HG02885 (cell line): ENCODE measurements around the gene EIF3I.

Source experiments
- ATAC-seq: cut with Tn5 transposase; IDR thresholded peaks from one replicate; pipeline ENCODE4 v1.9.1; 2021; ENCODE audit warnings: mild to moderate bottlenecking; ENCODE audit not compliant: unreplicated experiment, poor library complexity

Gene EIF3I

DNA sequence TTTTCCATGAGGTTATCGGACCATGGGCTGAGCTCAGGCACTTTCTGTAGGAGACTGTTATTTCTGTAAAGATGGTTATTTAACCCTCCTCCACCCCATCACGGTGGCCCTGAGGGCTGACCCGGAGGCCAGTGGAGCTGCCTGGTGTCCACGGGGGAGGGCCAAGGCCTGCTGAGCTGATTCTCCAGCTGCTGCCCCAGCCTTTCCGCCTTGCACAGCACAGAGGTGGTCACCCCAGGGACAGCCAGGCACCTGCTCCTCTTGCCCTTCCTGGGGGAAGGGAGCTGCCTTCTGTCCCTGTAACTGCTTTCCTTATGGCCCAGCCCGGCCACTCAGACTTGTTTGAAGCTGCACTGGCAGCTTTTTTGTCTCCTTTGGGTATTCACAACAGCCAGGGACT lies 24.4 kb upstream of the EIF3I start:
- no peak for ATAC-seq

DNA sequence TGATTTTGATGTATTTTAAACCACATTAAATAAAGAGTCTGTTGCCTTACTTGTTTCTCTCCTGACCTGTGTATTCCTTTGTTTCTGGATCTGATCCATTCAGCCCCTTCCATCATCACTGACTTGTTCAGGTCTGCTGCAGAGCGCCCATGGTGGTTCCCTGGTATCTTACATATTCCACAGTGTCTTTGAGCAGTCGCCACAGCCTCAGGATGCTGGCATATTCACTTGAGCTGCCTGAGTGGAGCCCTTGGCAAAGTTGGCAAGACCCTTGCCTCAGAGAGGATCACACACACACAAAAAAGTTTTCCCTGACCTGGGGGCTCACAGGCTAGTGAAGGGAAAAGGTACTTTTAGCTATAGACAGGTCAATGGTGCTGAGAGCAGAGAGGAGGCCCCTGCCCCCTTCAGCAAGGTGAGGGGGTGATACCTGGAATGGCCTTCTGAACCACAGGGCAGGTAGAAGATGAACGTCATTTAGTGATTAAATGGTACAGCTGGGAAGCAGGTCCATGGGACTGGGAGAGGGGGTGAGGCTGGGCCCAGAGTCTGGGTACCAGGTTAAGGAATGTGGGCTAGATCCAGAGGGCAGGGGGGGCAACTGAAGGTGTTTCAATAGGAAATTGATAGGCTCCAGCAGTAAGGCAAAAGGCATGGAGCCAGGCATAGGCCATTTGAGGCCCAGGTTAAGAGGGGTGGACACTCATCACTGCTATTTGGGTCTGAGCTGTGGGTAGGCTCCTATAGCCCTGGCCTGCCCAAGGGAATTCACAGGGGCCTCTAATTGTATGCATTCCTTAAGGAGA lies 23.8 kb upstream of the EIF3I start:
- no peak for ATAC-seq

DNA sequence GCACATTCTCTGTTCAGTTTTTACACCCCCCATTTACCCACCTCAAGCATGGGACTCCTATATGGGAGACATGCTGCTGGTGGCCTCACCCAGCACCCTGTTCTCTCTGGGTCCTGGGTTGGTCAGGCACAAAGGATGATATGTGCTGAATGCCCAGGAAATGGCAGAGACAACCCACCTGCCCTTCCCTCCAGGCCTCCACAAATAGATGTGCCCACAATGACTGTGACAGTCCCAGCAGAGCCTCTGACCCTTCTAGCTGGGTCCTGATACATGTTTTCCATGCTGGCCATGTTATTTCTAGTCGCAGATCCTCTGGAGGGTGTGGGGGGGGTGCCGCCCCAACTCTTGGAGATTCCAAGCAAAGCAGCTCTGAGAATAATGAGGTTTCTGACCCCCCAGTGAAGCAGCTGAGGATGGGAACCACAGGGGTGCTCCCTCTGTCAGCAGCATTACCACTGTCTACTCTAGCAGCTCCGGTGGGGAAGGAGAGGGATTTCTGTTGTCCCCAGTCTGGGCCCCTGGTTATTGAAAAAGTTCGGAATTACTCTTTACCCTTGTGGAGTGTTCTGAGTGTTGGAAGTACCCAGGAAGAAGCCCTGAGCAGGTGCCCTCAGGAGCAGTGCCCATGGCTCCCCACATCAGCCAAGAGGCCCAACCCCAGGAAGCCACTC lies 23.0 kb upstream of the EIF3I start:
- ATAC-seq: no peak

DNA sequence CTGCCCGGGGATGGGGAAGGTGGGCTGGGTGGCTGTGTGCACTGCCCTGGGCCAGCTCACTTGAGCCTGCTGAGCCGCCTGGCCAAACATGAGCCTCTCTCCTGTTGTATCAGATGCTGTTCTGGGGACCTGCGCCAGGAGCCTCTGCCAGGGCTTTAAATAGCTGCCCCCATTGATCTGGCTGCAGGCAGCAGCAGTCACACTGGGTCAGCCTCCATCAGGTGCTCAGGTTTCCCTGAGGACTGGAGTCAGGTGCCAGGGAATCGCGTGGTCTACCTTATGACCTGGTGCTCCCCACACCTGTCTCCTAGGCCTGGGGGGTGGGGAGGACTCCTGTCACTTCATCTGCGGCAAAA lies 22.5 kb upstream of the EIF3I start:
- ATAC-seq: no peak

DNA sequence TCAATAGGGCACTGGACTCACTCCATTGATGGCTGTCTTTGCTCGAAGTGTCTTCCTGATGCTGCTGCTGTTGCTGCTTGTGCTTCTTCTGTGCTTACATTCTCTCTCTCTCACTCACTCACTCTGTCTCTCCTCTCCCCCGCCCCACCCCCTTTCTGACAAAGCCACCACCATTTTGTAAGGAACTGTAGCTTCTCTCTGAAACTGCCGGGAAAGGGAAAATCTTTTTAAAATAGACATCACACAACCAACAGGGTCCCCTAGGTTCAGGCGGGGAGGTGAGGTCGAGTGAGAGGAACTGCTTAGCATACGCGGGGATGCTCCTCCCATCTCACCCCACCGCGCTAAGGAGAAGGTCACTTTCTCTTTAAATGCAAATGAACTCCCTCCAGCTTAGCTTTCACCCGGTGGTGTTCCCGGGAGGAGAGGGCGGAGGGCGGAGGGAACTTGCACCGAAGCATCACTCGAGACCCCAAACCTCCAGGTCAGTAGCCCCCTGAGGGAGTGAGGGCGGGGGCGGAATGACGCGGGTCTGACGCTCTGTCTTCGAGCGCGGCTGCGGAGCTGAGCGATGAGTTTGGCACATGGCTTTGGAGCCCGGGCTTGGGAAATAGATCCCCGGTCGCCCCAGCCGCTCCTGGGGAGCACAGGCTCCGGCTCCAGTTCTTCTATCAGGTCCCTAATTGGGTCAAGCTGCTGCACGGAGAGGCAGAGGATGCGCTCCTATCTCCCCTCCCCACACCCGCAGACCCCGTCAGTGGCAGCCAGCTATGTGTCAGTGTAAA lies 21.8 kb upstream of the EIF3I start, which contains the start of gene CCDC28B:
TSS of gene CCDC28B (plus strand) at position 370 of the 785 bp plus-strand sequence. CDS start 1,341 bp downstream, outside the sequence.
- no peak for ATAC-seq

DNA sequence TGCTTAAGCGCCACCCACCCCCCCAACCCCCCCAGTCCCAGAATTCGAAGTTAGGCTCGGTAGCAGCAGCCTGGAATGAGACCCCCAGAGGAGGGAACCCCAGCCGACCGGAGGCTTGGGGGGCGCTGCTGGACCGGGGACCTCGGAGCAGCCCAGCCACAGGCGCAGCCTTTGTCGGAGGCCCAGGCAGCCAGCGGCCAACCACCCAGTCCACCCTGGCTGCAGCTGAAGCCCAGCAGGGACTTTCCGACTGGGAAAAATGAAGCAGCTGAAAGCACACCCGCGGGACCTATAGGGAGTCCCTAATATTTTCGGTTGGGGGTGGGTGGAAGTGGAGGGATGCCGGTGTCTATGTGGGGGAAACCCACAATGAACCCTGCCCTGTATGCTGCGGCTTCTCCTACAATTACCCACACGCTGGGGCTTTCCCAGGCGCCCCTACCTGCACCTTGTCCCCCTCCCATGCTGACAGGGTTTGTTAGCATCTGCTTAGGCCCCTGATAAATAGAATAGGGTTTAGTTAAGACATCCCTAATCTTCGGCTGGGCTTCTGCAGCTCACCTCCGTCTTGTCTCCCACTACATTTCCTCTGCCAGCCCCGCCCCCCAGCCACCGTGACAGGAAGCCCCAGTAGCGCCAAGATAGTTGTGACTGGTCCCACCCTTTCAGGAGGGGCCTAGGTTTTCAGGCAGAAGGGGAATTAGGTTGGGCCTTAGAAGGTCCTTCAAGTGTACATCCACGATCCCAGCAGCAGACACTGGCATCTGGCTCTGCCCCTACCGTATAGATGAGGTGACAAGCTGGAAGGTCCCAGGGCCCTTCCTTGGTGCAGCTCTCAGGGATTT lies 21.0 kb upstream of the EIF3I start:
- ATAC-seq: no peak

DNA sequence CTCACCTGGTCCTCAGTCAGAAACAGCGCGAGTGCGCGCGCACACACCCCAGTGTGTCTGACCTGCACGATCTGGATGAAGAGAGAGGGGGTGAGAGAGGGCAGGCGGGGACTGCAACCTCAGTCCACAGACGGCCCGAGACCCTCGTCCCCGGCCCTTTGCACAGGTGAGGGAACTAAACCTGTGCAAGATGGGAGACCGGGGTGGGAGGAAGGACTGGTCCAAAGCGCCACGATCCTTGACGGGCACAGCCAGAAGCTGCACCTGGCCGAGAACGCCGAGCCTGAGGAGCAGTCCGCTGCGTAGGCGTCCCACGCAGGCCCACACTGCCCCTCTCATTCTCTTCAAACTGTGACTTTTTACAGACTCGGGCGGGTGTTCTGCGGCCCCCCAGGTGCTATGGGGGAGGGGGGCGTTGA lies 17.3 kb upstream of the EIF3I start:
- ATAC-seq: no peak

DNA sequence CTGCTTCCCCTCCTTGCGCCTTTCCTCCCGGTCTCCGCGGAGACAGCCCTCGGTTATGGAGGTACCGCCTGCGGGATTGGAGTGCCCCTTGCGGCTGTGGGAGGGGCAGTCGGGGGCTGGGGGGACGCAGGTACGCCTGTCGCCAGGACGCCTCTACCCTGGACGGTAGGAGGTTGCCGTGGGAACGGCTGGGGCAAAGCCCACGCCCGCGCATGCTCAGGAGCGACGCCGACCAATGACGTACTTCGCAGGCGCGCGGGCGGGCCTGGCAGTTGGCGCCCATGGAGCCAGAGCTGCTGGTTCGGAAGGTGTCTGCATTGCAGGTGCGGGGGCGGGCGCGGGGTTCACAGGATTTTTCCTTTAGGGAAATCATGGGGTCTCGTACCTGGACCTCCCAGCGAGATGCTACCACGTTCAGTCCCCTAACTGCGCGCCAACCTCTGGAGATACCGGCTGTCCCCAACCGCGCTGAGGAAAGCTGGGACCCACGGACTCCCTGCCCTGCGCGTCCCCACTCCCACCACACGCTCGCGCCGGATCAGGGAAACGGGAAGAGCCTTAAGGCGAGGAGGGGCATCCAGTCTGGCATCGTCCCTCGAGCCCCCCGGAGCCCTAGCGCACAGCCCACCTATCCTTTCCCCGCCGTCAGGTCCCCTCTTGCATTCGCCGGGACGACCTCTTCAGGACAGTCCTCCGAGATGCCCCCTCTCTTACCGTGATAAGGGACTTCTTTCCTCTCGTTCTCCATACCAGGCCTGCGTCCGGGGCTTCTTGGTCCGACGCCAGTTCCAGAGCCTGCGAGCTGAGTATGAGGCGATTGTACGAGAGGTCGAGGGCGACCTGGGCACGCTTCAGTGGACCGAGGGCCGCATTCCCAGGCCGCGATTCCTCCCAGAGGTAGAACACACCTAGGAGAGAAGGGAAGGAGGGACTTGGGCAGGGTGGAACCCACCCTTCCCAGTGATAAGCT lies 16.5 kb upstream of the EIF3I start, which contains the start of gene IQCC:
TSS of gene IQCC (plus strand) at position 271 of the 970 bp plus-strand sequence. CDS start at position 282, 11 bp downstream.
- ATAC-seq: peak; percentile 57

DNA sequence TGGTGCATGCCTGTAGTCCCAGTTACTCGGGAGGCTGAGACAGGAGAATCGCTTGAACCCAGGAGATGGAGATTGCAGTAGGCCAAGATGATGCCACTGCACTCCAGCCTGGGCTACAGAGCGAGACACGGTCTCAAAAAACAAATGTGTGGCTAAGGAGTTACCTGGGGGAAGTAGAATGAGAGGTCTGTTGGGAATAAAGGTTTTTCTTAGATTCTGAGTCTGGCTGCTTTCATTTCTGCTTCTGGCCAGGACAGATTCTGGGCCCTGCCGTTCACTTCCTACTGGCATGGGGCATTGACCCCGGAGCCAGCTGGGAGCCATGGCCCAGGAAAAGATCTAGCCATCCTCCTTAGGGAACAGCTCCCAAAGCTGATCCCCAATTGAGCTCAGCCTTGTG lies 13.7 kb upstream of the EIF3I start:
- ATAC-seq: no peak

DNA sequence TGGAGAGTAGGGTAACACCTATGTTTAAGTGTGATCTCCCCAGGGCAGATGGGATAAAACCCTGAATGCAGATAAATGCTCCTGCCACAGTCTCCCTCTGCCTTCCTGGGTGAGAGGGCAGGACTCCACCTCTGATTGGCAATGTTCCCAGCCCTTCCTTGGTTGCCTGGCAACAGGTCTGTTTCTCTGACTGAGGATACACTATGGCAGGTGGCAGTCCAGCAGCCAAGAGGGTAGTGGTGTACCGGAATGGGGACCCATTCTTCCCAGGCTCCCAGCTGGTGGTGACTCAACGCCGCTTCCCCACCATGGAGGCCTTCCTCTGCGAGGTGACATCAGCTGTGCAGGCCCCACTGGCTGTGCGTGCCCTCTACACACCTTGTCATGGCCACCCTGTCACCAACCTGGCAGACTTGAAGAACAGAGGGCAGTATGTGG lies 13.3 kb upstream of the EIF3I start, which contains the start of gene DCDC2B:
TSS of gene DCDC2B (plus strand) at position 199 of the 438 bp plus-strand sequence. CDS start at position 204, 5 bp downstream.
- no peak for ATAC-seq

DNA sequence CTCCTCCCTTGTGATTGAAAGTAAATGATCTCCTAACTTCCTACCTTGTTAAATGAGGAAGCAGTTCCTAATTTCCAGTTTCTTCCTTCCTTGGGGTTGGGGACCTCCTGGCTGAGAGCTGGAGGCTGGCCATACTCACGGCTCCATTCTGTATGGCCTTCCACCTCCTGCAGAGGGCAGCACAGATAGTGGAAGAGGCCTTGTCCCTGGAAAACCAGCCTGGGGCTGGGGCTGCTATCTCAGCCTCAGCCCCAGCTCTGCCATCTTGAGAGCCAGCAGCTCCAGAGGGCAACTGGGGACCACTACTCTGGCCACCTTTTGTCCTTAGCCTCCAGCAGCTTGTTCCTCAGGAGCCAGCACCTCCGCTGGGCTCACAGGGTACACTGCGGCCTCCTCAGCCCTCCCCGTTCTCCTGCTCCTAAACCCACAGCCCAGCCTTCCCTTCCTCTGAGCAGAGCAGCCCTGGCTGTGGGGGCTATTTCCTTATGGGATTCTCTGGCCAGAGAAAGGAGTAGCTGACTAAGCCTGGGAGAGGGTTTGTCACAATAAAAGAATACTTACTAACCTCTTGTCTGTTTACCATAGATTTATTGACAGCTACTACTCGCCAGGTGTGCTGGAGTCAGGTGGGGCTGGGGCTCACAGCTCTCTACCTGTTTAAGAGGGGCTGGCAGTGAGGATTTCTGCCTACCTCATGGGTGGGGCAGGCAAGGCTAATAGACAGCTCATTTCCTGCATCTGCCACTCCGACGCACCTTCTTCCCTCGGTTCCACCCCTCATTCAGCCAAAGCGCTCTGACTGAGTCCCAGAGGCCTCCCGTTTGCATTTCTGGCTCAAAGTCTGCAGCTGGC lies 6.4 kb upstream of the EIF3I start:
- ATAC-seq: no peak

DNA sequence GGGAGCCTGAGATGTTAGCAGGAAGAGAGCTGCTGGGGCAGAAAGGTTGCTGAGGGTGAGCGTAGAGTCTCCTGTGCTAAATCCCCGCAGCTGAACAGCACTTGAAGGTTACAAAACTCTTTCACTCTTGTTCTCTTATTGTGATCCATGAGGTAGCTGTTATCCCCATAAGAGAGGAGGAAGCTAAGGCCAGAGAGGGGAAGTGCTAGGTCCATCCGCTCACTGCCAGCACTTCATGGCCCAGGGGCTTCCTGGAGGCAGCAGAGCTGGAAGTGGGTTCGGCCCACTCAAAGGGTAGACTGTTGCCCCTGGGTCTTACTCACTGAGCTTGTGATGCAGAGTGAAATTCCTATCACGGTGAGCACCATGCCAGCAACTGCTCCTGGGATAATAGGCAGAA lies 5.6 kb upstream of the EIF3I start:
- no peak for ATAC-seq

DNA sequence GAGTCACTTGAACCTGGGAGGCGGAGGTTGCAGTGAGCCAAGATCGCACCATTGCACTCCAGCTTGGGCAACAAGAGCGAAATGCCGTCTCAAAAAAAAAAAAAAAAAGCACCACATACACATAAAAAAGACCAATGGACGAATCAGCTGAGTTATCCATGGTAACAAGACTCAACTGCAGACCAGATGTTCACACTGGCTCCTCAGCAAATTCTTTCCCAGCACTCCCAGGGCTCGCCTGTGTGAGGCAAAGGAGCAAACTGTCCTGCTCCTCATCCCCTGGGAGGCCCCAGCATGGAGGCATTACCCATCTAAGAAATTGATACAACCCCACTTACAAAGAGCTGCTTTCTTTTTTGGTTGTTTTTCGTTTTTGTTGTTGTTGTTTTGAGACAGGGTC lies 3.2 kb upstream of the EIF3I start:
- no peak for ATAC-seq

DNA sequence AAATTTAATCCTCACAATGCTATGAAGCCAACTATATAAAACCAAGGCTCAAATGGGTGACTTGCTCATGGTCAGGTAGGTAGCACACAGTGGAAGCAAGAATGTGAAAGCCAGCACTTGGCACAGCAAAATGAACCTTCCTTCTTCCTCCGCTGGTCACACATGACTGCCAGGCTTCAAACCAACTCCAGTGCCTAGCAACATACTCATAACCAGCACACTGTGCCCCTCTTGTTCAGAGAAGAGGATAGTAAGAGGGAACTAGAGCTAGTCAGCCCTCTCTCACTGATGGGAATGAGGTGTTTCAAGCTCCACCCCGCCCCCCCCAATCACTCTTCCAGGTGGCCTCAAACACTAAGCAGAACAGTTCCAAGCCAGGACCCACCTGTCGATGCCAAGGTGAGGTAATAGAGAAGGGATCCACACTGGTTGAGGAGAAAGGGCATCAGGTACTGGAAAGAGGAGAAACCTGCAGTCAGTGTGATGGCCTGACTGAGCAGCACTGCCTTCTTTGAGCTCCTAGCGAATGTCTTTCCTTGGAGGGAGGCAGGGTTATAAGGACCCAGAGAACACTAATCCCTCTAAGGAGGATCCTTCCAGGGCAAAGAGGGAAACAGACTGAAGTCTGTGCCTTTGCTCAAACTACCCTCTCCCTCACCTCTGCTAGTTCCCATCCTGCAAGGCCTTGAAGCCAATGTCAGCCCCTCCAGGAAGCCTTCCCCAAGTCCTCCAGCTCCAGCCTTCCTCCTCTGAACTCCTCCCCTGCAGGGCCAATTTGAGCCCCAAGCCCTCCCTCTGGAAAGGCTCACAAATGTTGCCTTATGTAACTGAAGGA lies 1.2 kb upstream of the EIF3I start:
- no peak for ATAC-seq

DNA sequence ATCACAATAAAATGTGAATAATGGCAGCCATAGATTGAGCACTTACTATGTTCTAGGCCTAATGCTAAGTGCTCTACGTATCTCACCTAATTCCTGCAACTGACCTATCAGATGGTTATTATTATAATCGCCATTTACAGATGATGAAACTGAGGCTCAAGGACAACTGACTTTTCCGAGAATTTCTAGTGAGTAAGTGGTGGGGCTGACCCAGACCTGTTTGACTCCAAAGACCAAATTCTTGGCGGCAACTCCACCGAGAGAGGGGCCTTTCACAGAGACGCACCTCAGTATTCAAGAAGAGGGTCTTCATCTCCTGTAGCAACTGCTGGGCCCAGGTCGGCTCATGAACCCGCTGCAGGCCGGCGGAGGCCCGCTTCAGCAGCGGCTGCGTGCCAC lies 627 bp upstream of the EIF3I start:
- peak; percentile 20 for ATAC-seq

DNA sequence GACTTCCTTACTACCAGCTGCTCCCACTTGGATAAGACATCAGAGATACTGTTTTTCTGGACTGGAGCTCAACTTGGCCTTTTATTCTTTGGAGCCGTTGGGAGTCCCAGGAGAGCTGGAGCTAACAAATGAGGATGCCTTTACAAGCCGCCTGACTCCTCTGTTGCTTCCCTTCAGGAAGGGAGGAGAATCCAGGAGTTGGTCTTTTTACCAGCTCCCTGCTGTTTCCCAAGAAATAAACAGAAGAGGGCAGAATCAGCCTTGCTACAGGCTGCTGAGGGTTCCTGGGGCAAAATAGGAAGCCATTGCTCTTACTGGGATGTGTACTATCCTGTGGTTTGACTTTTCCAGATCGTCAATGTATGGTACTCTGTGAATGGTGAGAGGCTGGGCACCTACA lies 1.5 kb downstream of the EIF3I start:
- ATAC-seq: no peak

DNA sequence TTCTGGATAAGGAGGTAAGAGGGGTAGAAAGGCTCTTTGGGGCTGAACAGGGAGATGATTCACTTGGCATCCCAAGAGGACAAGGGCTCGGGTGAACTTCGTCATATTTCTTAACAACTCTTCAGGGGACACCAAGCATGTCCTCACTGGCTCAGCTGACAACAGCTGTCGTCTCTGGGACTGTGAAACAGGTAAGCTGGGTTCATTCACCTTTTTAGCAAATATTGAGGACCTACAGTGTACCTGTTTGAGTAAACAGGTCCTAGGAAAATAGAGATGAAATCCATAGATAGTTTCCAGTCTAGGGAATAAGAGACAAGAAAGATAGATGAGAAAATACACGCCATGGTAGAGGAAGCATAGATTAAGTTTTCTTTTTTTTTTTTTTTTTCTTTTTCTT lies 2.1 kb downstream of the EIF3I start:
- no peak for ATAC-seq
